ENCODE data around the gene CORO6.

CORO6 gene

DNA sequence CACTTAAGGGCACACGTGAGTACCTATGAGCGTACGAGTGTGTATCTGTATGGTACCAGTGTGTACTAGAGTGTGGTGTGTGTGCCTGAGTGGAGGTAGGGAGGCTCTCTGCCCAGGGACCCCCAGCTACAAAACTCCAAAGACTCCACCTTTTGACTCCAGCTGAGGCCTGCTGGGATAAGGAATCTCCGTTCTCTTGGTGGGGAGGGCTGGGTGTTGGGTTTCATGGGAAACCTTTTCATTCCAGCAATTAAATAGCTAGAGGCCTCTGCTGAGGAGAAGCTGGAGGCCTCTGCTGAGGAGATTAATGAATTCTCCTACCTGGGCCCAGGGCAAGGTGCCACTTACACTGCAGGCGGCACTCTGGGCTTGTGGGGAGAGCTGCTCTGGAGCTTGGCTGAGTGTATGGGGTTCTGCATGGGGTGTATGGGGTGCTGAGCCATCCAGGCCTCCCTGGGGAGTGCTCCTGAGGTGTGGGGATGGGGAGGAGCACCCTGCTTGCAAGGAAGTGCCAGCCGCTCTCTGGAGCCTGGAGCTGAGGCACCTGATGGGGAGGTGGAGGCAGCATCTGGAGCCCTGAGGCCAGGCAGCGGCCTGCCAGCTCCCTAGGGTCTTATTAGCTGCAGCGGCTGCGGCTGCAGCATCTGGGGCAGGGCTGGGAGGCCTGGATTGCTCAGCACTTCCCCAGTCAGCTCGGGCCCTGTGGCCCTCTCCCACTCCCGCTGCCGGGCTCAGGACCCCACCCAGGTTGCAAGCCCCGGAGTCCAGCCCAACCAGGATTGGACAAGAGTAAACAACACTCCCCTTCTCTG lies 25.1 kb downstream of the CORO6 start:
- H3K4me2 ChIP-seq (ENCODE audit: low read depth, low read length, poor library complexity, severe bottlenecking), result no peak overlapping the region
- no peak overlapping the region for H2AFZ ChIP-seq (ENCODE audit: low read length)
- peaks cover 7% of the 10 kb centered on the region for H3K4me1 ChIP-seq (ENCODE audit: insufficient read depth, low read length, poor library complexity, severe bottlenecking)
- no peaks in the 10 kb centered on the region for H3F3A ChIP-seq (ENCODE audit: low read depth)
- no peaks in the 10 kb centered on the region for H3K79me2 ChIP-seq (ENCODE audit: insufficient read depth, low read length)
- no peak overlapping the region for H3K9ac ChIP-seq (ENCODE audit: low read depth, low read length, poor library complexity, severe bottlenecking)
- no peaks in the 10 kb centered on the region for H3K27me3 ChIP-seq (ENCODE audit: insufficient read depth, low read length, poor library complexity, severe bottlenecking)
- H3K9me3 ChIP-seq (ENCODE audit: insufficient read depth, low read depth, low read length), result no peaks in the 10 kb centered on the region
- no peaks in the 10 kb centered on the region for H3K9me2 ChIP-seq (replicated peaks; ENCODE audit: low read depth, low read length)
- TF ChIP-seq EZH2phosphoT487 (IDR thresholded peaks at IDR 0.05; ENCODE audit: borderline replicate concordance), result no peak
- TF ChIP-seq, protein P1, sequence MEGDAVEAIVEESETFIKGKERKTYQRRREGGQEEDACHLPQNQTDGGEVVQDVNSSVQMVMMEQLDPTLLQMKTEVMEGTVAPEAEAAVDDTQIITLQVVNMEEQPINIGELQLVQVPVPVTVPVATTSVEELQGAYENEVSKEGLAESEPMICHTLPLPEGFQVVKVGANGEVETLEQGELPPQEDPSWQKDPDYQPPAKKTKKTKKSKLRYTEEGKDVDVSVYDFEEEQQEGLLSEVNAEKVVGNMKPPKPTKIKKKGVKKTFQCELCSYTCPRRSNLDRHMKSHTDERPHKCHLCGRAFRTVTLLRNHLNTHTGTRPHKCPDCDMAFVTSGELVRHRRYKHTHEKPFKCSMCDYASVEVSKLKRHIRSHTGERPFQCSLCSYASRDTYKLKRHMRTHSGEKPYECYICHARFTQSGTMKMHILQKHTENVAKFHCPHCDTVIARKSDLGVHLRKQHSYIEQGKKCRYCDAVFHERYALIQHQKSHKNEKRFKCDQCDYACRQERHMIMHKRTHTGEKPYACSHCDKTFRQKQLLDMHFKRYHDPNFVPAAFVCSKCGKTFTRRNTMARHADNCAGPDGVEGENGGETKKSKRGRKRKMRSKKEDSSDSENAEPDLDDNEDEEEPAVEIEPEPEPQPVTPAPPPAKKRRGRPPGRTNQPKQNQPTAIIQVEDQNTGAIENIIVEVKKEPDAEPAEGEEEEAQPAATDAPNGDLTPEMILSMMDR (conservative IDR thresholded peaks at IDR 0.05; ENCODE audit: low read length), result no peak
- no peaks in the 10 kb centered on the region for H3K36me3 ChIP-seq (ENCODE audit: insufficient read depth, low read length)
- no peaks in the 10 kb centered on the region for H4K20me1 ChIP-seq (ENCODE audit: insufficient read depth, low read length, poor library complexity, severe bottlenecking)
- no peak overlapping the region for H3K4me3 ChIP-seq (ENCODE audit: low read length, poor library complexity, severe bottlenecking)

DNA sequence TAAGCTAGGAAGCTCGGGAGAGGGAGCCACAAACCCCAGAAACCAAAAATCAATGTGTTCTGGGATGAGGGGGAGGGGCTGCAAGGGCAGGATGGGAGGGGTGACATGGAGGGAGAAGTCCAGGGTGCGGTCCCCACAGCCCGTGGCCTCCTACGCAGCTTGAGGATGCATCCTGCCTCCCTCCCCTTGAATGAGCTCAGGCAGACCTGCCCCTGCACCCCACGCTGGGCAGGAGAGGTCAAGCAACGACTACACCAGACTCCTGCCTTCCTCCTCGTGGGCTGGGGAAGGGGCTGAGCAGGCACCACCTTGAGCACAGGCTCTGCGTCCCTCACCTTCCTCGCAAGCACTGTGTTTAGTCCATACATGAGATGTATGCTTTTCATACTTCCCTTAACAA lies 25.9 kb downstream of the CORO6 start:
- Histone ChIP-seq H3K4me2 (ENCODE audit: low read depth, low read length, poor library complexity, severe bottlenecking) (no peak overlapping the region), H3K27me3 (ENCODE audit: insufficient read depth, low read length, poor library complexity, severe bottlenecking) (no peaks in the 10 kb centered on the region), H3K36me3 (ENCODE audit: insufficient read depth, low read length) (no peaks in the 10 kb centered on the region), H3K9ac (ENCODE audit: low read depth, low read length, poor library complexity, severe bottlenecking) (no peak overlapping the region), H3K79me2 (ENCODE audit: insufficient read depth, low read length) (no peaks in the 10 kb centered on the region), H3K9me3 (ENCODE audit: insufficient read depth, low read depth, low read length) (no peaks in the 10 kb centered on the region), H3K4me1 (ENCODE audit: insufficient read depth, low read length, poor library complexity, severe bottlenecking) (peaks cover 15% of the 10 kb centered on the region), H3F3A (ENCODE audit: low read depth) (no peaks in the 10 kb centered on the region), H2AFZ (ENCODE audit: low read length) (no peak overlapping the region), H4K20me1 (ENCODE audit: insufficient read depth, low read length, poor library complexity, severe bottlenecking) (no peaks in the 10 kb centered on the region), H3K4me3 (ENCODE audit: low read length, poor library complexity, severe bottlenecking) (no peak overlapping the region), H3K9me2 (replicated peaks; ENCODE audit: low read depth, low read length) (no peaks in the 10 kb centered on the region)
- TF ChIP-seq, protein P1 (conservative IDR thresholded peaks at IDR 0.05; ENCODE audit: low read length), result no peak
- TF ChIP-seq EZH2phosphoT487 (IDR thresholded peaks at IDR 0.05; ENCODE audit: borderline replicate concordance), result no peak

DNA sequence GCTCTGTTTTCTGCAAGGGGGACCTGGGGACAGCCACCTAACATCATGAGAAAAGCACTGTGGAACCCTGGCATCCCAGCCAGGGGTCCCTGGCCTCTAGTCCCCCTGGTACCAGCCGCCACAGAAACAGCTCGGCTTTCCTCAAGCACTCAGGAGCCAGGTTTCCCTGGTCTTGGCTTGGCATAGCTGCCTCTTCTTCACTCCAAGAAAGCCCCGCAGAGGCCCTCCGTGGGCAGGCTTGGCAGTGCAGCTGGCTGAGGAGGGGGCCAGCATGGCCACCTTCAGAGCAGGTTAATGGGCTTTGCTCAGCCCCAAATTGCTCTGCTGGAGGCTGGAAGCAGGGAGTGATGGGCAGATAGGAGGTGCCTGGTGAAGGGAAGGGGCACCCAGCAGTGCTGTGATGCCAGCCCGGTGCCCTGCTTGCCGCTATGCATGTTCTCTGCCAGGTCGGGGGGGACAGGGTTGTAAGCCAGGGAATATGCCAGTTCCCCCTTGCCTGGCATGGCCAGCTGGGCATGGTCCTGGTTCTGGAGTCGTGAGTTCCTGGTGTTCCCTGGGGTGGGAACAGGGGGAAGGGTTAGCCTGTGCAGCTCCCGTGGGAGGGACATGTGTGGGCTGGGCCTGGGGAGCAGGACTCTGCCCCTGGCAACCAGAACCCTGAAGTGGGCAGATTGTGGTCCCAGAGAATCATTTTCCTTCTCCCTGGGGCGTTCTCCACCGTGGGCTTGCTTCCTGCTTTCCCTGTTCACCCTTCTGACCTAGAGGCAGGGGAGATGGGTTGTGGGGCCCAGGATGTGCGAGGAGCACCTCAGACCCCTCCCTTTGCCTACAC lies 26.6 kb downstream of the CORO6 start:
- Histone ChIP-seq H3K4me1 (ENCODE audit: insufficient read depth, low read length, poor library complexity, severe bottlenecking) (peaks cover 20% of the 10 kb centered on the region), H3K9me2 (replicated peaks; ENCODE audit: low read depth, low read length) (no peaks in the 10 kb centered on the region), H3F3A (ENCODE audit: low read depth) (no peaks in the 10 kb centered on the region), H3K9me3 (ENCODE audit: insufficient read depth, low read depth, low read length) (no peaks in the 10 kb centered on the region), H4K20me1 (ENCODE audit: insufficient read depth, low read length, poor library complexity, severe bottlenecking) (no peaks in the 10 kb centered on the region), H3K4me3 (ENCODE audit: low read length, poor library complexity, severe bottlenecking) (no peak overlapping the region), H3K27me3 (ENCODE audit: insufficient read depth, low read length, poor library complexity, severe bottlenecking) (no peaks in the 10 kb centered on the region), H3K9ac (ENCODE audit: low read depth, low read length, poor library complexity, severe bottlenecking) (no peak overlapping the region), H3K79me2 (ENCODE audit: insufficient read depth, low read length) (no peaks in the 10 kb centered on the region), H3K4me2 (ENCODE audit: low read depth, low read length, poor library complexity, severe bottlenecking) (no peak overlapping the region), H3K36me3 (ENCODE audit: insufficient read depth, low read length) (no peaks in the 10 kb centered on the region), H2AFZ (ENCODE audit: low read length) (no peak overlapping the region)
- no peak for TF ChIP-seq EZH2phosphoT487 (IDR thresholded peaks at IDR 0.05; ENCODE audit: borderline replicate concordance)
- TF ChIP-seq, protein P1 (conservative IDR thresholded peaks at IDR 0.05; ENCODE audit: low read length), result no peak

Data from Loucy (cell line).